ENCODE data around the gene GPR183. TPM values are rescaled to one million over a fixed set of nuclear protein-coding genes. Genes with fewer than 3 reads are reported as not detected.
A peak's percentile ranks its signal among the peaks of the same experiment; 100 is the strongest.

GPR183 gene
- total RNA-seq, 2 experiments from 2014 or later: 8.6 to 10.0 TPM

- Mint-ChIP-seq H3K27ac (peak overlapping the region; percentile 13), H3K36me3 (ENCODE audit: low read depth) (peaks cover 29% of the 10 kb centered on the region), H3K9me3 (peaks cover 6% of the 10 kb centered on the region), H3K4me3 (no peak overlapping the region), H3K4me1 (ENCODE audit: low read depth) (peaks cover 68% of the 10 kb centered on the region), H3K27me3 (no peaks in the 10 kb centered on the region)
- ATAC-seq (no peak), DNase-seq (no peak)
- intact Hi-C loops (cut with micrococcal nuclease): loop anchor here (2.0 to 5.0 kb wide), 2 partner anchors 167 to 181 kb away; no protein-coding TSS in a partner anchor
- ChIA-PET CTCF (interaction anchor here (1.0 to 13.4 kb wide), 12 partner anchors 11 to 237 kb away, joined by 3 to 280 read pairs (median 21); partner anchors contain the start of gene UBAC2), POLR2A (interaction anchor here (0.6 to 1.2 kb wide), 3 partner anchors 10 to 92 kb away, joined by 3 read pairs; partner anchors contain the start of gene GPR18)
- TF ChIP-seq CTCF (IDR thresholded peaks at IDR 0.05): no peak
These were observed 39.3 kb downstream of the GPR183 start for GRCh38 chr13:99267927-99268326.

GRCh38 chr13:99266827-99267226 is 40.4 kb downstream of the GPR183 start:
- DNase-seq (no peak), ATAC-seq (no peak)
- H3K36me3 Mint-ChIP-seq (ENCODE audit: low read depth): peaks cover 20% of the 10 kb centered on the region
- no peaks in the 10 kb centered on the region for H3K9me3 Mint-ChIP-seq
- intact Hi-C loops (cut with micrococcal nuclease): loop anchor here (5.0 kb wide), 1 partner anchor 180 kb away; no protein-coding TSS in a partner anchor
- CTCF ChIA-PET: interaction anchor here (0.7 to 13.4 kb wide), 27 partner anchors 8 to 438 kb away, joined by 3 to 280 read pairs (median 4); partner anchors contain the start of gene UBAC2
- H3K4me1 Mint-ChIP-seq (ENCODE audit: low read depth): peaks cover 64% of the 10 kb centered on the region
- no peak overlapping the region for H3K4me3 Mint-ChIP-seq
- no peak for TF ChIP-seq CTCF (IDR thresholded peaks at IDR 0.05)
- no peaks in the 10 kb centered on the region for H3K27me3 Mint-ChIP-seq
- POLR2A ChIA-PET: interaction anchor here (0.6 to 1.2 kb wide), 7 partner anchors 9 to 268 kb away, joined by 3 to 5 read pairs (median 3); no protein-coding TSS in a partner anchor
- H3K27ac Mint-ChIP-seq: no peak overlapping the region

- ChIA-PET CTCF (interaction anchor here (0.6 to 13.4 kb wide), 51 partner anchors 9 to 438 kb away, joined by 3 to 280 read pairs (median 4); partner anchors contain the start of genes GPR183 and UBAC2), POLR2A (interaction anchor here (0.6 to 2.8 kb wide), 6 partner anchors 9 to 267 kb away, joined by 3 to 14 read pairs (median 3); partner anchors contain the start of gene UBAC2)
- Mint-ChIP-seq H3K36me3 (ENCODE audit: low read depth) (peaks cover 19% of the 10 kb centered on the region), H3K27ac (peak overlapping the region; percentile 86), H3K27me3 (no peaks in the 10 kb centered on the region), H3K4me1 (ENCODE audit: low read depth) (peaks cover 62% of the 10 kb centered on the region), H3K4me3 (peak overlapping the region; percentile 3), H3K9me3 (no peaks in the 10 kb centered on the region)
- TF ChIP-seq CTCF (IDR thresholded peaks at IDR 0.05): peak; percentile 90
- DNase-seq (no peak), ATAC-seq (peak; percentile 55)
- intact Hi-C loops (cut with micrococcal nuclease): loop anchor here (2.0 to 5.0 kb wide), 2 partner anchors 89 to 179 kb away; no protein-coding TSS in a partner anchor
These were observed 41.3 kb downstream of the GPR183 start for GRCh38 chr13:99265821-99266426.

GRCh38 chr13:99265162-99265800 is 41.9 kb downstream of the GPR183 start:
- POLR2A ChIA-PET: interaction anchor here (1.0 to 2.8 kb wide), 5 partner anchors 14 to 170 kb away, joined by 3 to 14 read pairs (median 4); partner anchors contain the start of gene UBAC2
- Mint-ChIP-seq H3K4me1 (ENCODE audit: low read depth) (peaks cover 62% of the 10 kb centered on the region), H3K27ac (peak overlapping the region; percentile 86), H3K27me3 (no peaks in the 10 kb centered on the region), H3K9me3 (no peaks in the 10 kb centered on the region), H3K36me3 (ENCODE audit: low read depth) (peaks cover 21% of the 10 kb centered on the region), H3K4me3 (peak overlapping the region; percentile 3)
- no peak for TF ChIP-seq CTCF (IDR thresholded peaks at IDR 0.05)
- CTCF ChIA-PET: interaction anchor here (0.9 to 13.4 kb wide), 33 partner anchors 9 to 422 kb away, joined by 3 to 280 read pairs (median 5); partner anchors contain the start of gene UBAC2
- intact Hi-C loops (cut with micrococcal nuclease): loop anchor here (2.0 to 5.0 kb wide), 2 partner anchors 88 to 178 kb away; no protein-coding TSS in a partner anchor
- DNase-seq: peak; percentile 68
- ATAC-seq: peak; percentile 70
